ENCODE measurements around the gene IL22RA1. TPM values are rescaled to one million over a fixed set of nuclear protein-coding genes. Genes with fewer than 3 reads are reported as not detected.

IL22RA1 gene
- total and polyA plus RNA-seq, 9 donors: 0.07 to 1.5 (median 0.38) TPM; not detected in 1

DNA sequence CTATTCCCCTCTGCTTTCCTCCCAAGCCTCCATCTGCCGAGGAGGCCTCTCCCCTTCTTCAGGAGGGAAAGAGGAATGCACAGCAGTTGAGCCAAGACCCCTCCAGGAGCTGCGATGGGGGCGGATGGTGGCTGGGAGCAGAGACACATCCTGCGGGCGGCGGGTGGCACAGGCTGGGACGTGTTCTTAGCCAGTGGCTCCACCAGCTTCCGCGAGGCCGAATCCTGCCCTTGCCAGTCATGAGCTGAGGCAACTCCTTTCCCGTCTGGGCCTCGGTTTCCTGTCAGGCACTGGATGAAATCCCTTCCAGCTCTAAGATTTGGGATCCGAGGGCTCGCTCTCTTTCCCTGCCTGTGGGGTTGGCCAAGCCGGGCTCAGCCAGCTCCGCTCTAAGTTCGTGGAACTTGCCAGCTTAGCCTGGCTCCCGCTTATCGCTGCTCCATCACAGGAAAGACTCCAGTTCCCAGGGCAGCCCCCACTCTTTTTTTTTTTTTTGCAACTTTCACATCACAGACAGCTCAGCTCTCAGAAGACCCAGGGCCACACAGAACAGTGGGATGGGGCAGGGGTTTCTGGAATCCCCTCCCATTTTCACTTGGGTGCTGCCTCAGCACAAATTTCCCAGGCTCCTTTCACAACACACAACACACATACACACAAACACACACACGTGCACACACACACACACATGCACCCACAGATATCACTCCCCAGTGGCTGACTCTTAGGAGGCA, 31.5 kb downstream of the IL22RA1 start:
- 65 to 77% (median 70%) methylated on average over 20 of the region's 20 CpGs for WGBS, 3 donors
- H3K27me3 ChIP-seq: no peaks in the 10 kb centered on the region
- H3K9me3 ChIP-seq: no peaks in the 10 kb centered on the region
- intact Hi-C loops (cut with DNase I): loop anchor here in 1 of 4 donors (10.0 kb wide), 1 partner anchor 237 kb away; no protein-coding TSS in a partner anchor
- H3K4me1 ChIP-seq (ENCODE audit: insufficient read depth): no peaks in the 10 kb centered on the region
- DNase-seq: no peak
- H3K4me3 ChIP-seq: no peak overlapping the region
- no peaks in the 10 kb centered on the region for H3K36me3 ChIP-seq
- H3K27ac ChIP-seq: no peak overlapping the region
- TF ChIP-seq, protein P1, sequence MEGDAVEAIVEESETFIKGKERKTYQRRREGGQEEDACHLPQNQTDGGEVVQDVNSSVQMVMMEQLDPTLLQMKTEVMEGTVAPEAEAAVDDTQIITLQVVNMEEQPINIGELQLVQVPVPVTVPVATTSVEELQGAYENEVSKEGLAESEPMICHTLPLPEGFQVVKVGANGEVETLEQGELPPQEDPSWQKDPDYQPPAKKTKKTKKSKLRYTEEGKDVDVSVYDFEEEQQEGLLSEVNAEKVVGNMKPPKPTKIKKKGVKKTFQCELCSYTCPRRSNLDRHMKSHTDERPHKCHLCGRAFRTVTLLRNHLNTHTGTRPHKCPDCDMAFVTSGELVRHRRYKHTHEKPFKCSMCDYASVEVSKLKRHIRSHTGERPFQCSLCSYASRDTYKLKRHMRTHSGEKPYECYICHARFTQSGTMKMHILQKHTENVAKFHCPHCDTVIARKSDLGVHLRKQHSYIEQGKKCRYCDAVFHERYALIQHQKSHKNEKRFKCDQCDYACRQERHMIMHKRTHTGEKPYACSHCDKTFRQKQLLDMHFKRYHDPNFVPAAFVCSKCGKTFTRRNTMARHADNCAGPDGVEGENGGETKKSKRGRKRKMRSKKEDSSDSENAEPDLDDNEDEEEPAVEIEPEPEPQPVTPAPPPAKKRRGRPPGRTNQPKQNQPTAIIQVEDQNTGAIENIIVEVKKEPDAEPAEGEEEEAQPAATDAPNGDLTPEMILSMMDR (IDR thresholded peaks at IDR 0.05): no peak
- TF ChIP-seq EP300 (IDR thresholded peaks at IDR 0.05) (no peak), POLR2A (IDR thresholded peaks at IDR 0.05) (no peak)

DNA sequence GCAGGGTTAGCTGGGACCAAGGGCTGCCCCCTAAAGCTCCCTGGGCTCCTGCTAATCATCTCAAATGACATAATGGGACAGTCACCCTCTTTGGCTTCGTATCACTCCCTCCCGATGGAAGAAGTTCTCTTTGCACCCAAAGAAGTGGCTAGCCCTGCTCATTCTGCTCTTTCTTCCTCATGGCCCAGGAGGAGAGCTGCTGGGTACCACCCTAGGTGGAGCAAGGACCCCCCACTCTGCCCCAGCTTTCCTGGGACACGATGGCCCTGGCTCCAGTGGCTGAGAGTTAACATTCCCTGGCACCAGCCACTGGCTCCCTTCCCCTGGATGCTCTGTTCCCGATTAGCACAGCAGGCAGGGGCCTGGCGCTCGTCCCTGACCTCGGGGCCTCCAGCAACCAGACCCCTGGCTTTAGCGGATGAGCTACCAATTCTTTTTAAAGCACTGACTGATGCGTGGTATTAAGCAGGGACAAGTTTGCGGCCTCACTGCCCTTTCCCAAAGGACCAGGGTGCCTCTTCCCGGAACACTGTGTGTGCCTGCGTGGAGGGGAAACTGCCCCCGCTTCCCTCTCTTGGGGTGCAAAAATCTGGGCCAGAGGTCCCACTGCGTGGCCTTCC, 32.2 kb downstream of the IL22RA1 start:
- whole genome bisulfite sequencing, 3 donors: 59 to 65% (median 59%) methylated on average over 14 of the region's 14 CpGs
- H3K4me3 ChIP-seq: no peak overlapping the region
- no peaks in the 10 kb centered on the region for H3K4me1 ChIP-seq (ENCODE audit: insufficient read depth)
- no peaks in the 10 kb centered on the region for H3K27me3 ChIP-seq
- no peak overlapping the region for H3K27ac ChIP-seq
- no peaks in the 10 kb centered on the region for H3K9me3 ChIP-seq
- intact Hi-C loops (cut with DNase I): loop anchor here in 1 of 4 donors (10.0 kb wide), 1 partner anchor 236 kb away; no protein-coding TSS in a partner anchor
- TF ChIP-seq POLR2A (IDR thresholded peaks at IDR 0.05) (no peak), EP300 (IDR thresholded peaks at IDR 0.05) (no peak)
- TF ChIP-seq, protein P1 (IDR thresholded peaks at IDR 0.05): no peak
- DNase-seq: peak in 2 of 5 donors; percentile 12 to 57
- H3K36me3 ChIP-seq: no peaks in the 10 kb centered on the region

DNA sequence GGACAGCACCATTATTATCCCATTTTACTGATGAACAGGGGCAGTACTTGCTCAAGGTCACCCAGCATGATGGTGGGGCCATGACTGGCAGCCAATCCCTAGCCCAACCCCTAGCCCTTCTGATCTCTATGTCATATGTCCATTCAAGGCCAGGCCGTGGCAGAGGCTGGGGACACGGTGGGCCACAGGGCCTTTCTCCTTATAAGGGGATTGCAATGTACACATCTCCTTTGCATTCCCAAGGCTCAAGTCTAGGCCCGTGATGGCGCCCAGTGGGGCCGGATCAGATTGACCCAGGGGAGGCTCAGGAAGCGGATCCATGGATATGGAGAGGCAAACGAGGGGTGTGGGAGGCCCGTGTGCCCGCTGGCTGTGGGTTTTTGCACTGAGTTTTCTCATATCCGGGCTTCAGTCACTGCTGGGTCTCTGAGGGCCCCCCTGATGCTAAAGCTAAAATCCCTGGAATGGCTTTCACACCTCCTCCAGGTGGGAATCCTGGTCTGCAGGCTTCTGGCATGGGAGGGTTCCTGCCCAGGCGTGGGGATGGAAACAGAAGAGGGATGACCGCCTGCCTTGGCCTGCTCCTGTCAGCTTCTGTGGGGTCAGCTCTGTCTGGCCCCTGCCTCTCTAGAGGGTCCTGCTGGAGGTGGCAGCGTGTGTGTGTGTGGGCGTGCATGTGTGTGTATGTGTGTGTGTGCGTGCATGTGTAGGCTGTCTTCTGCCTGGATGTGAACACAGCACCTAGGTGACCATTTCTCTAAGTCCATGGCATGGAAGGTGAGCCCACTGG, 33.1 kb downstream of the IL22RA1 start:
- Histone ChIP-seq H3K27me3 (no peaks in the 10 kb centered on the region), H3K4me1 (ENCODE audit: insufficient read depth) (no peaks in the 10 kb centered on the region), H3K4me3 (no peak overlapping the region), H3K27ac (no peak overlapping the region), H3K9me3 (no peaks in the 10 kb centered on the region), H3K36me3 (no peaks in the 10 kb centered on the region)
- intact Hi-C loops (cut with DNase I): loop anchor here in 1 of 4 donors (10.0 kb wide), 1 partner anchor 235 kb away; no protein-coding TSS in a partner anchor
- WGBS, 3 donors: 86 to 90% (median 90%) methylated on average over 14 to 15 of the region's 15 CpGs
- no peak for TF ChIP-seq POLR2A (IDR thresholded peaks at IDR 0.05)
- TF ChIP-seq EP300 (IDR thresholded peaks at IDR 0.05): no peak
- TF ChIP-seq, protein P1 (IDR thresholded peaks at IDR 0.05): no peak
- DNase-seq: no peak

DNA sequence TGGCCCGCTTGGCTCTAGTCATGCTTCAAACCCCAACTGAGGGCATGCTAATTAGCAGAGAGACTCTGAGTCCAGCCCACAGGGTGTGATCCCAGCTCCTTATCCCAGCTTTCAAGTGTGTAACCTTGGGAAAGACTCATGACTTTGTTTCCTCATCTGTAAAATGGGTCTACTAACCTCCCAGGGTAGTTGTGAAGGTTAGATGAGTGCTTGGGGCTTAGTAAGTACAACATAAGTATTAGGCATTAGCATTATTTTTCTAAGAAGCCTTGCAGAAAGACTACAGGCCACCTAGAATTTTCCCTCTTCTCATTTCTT, 33.8 kb downstream of the IL22RA1 start:
- Histone ChIP-seq H3K36me3 (no peaks in the 10 kb centered on the region), H3K9me3 (no peaks in the 10 kb centered on the region), H3K27me3 (no peaks in the 10 kb centered on the region), H3K4me3 (no peak overlapping the region), H3K27ac (no peak overlapping the region), H3K4me1 (ENCODE audit: insufficient read depth) (no peaks in the 10 kb centered on the region)
- intact Hi-C loops (cut with DNase I): no loop called here
- 88 to 95% (median 94%) methylated on average over 1 of the region's 1 CpG for WGBS, 3 donors
- no peak for DNase-seq
- no peak for TF ChIP-seq POLR2A (IDR thresholded peaks at IDR 0.05)
- TF ChIP-seq, protein P1 (IDR thresholded peaks at IDR 0.05): no peak
